Astrocyte (in vitro differentiated cells and primary cell): Measurements from ENCODE around the gene RAB35.

Source experiments
- EZH2 ChIP-seq: IDR thresholded peaks from 2 replicates; pipeline ENCODE4 v1.6.1; 2012; ENCODE audit warnings: mild to moderate bottlenecking, low read length, inconsistent platforms; ENCODE audit not compliant: insufficient read depth
- TF ChIP-seq, protein P1 (sequence below): IDR thresholded peaks from 2 replicates; pipeline ENCODE4 v1.5.1; 2011; ENCODE audit warnings: low read depth, mild to moderate bottlenecking, inconsistent platforms, low read length, moderate library complexity; ENCODE audit not compliant: insufficient read depth

GRCh38 chr12:120148011-120148410 lies 31.5 kb upstream of the RAB35 start:
- TF ChIP-seq EZH2 = no peak
- TF ChIP-seq, protein P1, sequence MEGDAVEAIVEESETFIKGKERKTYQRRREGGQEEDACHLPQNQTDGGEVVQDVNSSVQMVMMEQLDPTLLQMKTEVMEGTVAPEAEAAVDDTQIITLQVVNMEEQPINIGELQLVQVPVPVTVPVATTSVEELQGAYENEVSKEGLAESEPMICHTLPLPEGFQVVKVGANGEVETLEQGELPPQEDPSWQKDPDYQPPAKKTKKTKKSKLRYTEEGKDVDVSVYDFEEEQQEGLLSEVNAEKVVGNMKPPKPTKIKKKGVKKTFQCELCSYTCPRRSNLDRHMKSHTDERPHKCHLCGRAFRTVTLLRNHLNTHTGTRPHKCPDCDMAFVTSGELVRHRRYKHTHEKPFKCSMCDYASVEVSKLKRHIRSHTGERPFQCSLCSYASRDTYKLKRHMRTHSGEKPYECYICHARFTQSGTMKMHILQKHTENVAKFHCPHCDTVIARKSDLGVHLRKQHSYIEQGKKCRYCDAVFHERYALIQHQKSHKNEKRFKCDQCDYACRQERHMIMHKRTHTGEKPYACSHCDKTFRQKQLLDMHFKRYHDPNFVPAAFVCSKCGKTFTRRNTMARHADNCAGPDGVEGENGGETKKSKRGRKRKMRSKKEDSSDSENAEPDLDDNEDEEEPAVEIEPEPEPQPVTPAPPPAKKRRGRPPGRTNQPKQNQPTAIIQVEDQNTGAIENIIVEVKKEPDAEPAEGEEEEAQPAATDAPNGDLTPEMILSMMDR = no peak
